H1 (cell line): ENCODE data around the gene PPP1R11. TPM values are rescaled to one million over a fixed set of nuclear protein-coding genes. Genes with fewer than 3 reads are reported as not detected.

Experiments used
- CTCF ChIA-PET: fragments of 300-600 bp; sonication (Branson Sonifier 250); formaldehyde crosslinking; loops from one replicate; lab custom pipeline; 2021; ENCODE audit not compliant: partially characterized antibody; lab: Charles Lee
- POLR2A ChIA-PET: fragments of 300-600 bp; sonication (Branson Sonifier 250); formaldehyde crosslinking; loops from one replicate; lab custom pipeline; 2021; ENCODE audit warnings: inconsistent platforms; ENCODE audit not compliant: partially characterized antibody; lab: Charles Lee
- DNase-seq, 2 experiments: peaks; one replicate each; pipeline versions ENCODE4 v3.0.0 to v3.0.0-alpha.2; 2010 to 2022; ENCODE audit warnings: low spot score in 2 of 2, low read depth in 1 of 2, mixed read lengths in 1 of 2
- FAIRE-seq: peaks from 2 replicates; lab custom pipeline; 2011; peaks lifted over from hg19 to GRCh38; lab: Jason Lieb, UNC
- H2AFZ ChIP-seq: 2 replicates; pipeline ENCODE4 v1.8.1; 2012; ENCODE audit warnings: low read length, inconsistent platforms
- H2AK5ac ChIP-seq: 2 replicates; pipeline ENCODE4 v1.6.1; 2013; ENCODE audit warnings: low read depth, low read length
- H2BK120ac ChIP-seq: replicated peaks from 2 replicates; pipeline ENCODE3; 2013; ENCODE audit warnings: low read depth, low read length, inconsistent platforms
- H2BK12ac ChIP-seq: 2 replicates; pipeline ENCODE4 v1.6.1; 2013; ENCODE audit warnings: low read depth, low read length
- H2BK15ac ChIP-seq: 2 replicates; pipeline ENCODE4 v1.6.1; 2013; ENCODE audit warnings: low read length
- H2BK20ac ChIP-seq: 2 replicates; pipeline ENCODE4 v1.6.1; 2013; ENCODE audit warnings: low read length
- H2BK5ac ChIP-seq: 2 replicates; pipeline ENCODE4 v1.6.1; 2013; ENCODE audit warnings: low read depth, low read length
- H3K14ac ChIP-seq: 2 replicates; pipeline ENCODE4 v1.6.1; 2013; ENCODE audit warnings: inconsistent platforms; ENCODE audit not compliant: insufficient read length
- H3K18ac ChIP-seq: 2 replicates; pipeline ENCODE4 v1.6.1; 2013; ENCODE audit warnings: low read length; ENCODE audit errors: extremely low read depth
- H3K23ac ChIP-seq: 2 replicates; pipeline ENCODE4 v1.6.1; 2013; ENCODE audit warnings: inconsistent platforms; ENCODE audit not compliant: insufficient read length
- H3K23me2 ChIP-seq: 2 replicates; pipeline ENCODE4 v1.6.1; 2013; ENCODE audit warnings: low read depth, low read length
- H3K27ac ChIP-seq: 2 replicates; pipeline ENCODE4 v1.6.1; 2011; ENCODE audit warnings: low read depth, low read length, inconsistent platforms
- H3K27me3 ChIP-seq, 4 experiments: replicated peaks in 1 of 4; 1 replicate in 1 of 4; 2 replicates in 3 of 4; pipeline versions ENCODE4 v1.6.1 to v1.8.1; 2011 to 2013; ENCODE audit warnings: low read length in 3 of 4, mild to moderate bottlenecking in 3 of 4, inconsistent platforms in 2 of 4, mixed read lengths in 2 of 4, moderate library complexity in 1 of 4; ENCODE audit not compliant: control insufficient read depth in 3 of 4, insufficient read depth in 3 of 4; ENCODE audit errors: extremely low read depth in 1 of 4
- H3K36me3 ChIP-seq, 4 experiments: 2 replicates each; pipeline versions ENCODE4 v1.6.1 to v1.8.1; 2011 to 2013; ENCODE audit warnings: mild to moderate bottlenecking in 4 of 4, low read length in 3 of 4, moderate library complexity in 2 of 4, control low read depth in 1 of 4, inconsistent platforms in 1 of 4; ENCODE audit not compliant: insufficient read depth in 4 of 4, control insufficient read depth in 2 of 4
- H3K4ac ChIP-seq: replicated peaks from 2 replicates; pipeline ENCODE3; 2013; ENCODE audit warnings: low read length, low read depth, mixed read lengths, inconsistent platforms; ENCODE audit not compliant: insufficient read length
- H3K4me1 ChIP-seq, 4 experiments: replicated peaks in 1 of 4; 1 replicate in 1 of 4; 2 replicates in 3 of 4; pipeline versions ENCODE4 v1.6.1 to v1.8.1; 2011 to 2013; ENCODE audit warnings: low read length in 3 of 4, inconsistent platforms in 2 of 4, mixed read lengths in 1 of 4; ENCODE audit not compliant: insufficient read depth in 4 of 4, control insufficient read depth in 3 of 4
- H3K4me2 ChIP-seq, 2 experiments: 2 replicates each; pipeline versions ENCODE4 v1.6.1 to v1.8.1; 2011 to 2013; ENCODE audit warnings: low read depth in 2 of 2, low read length in 2 of 2, control low read depth in 1 of 2, inconsistent platforms in 1 of 2, mild to moderate bottlenecking in 1 of 2; ENCODE audit not compliant: insufficient read depth in 1 of 2
- H3K4me3 ChIP-seq, 4 experiments: fragments of 200-600, 300-600 bp in 1 of 4; sonication (generic), shearing (Covaris generic), sonication (Bioruptor Twin) in 1 of 4; 2 replicates each; pipeline versions ENCODE4 v1.5.1 to v1.8.1; 2011 to 2016; ENCODE audit warnings: low read length in 4 of 4, low read depth in 3 of 4, control low read depth in 2 of 4, inconsistent platforms in 2 of 4, mild to moderate bottlenecking in 2 of 4, mixed read lengths in 1 of 4, moderate library complexity in 1 of 4; ENCODE audit not compliant: insufficient read depth in 2 of 4; ENCODE audit errors: extremely low read depth in 1 of 4
- H3K56ac ChIP-seq: replicated peaks from 2 replicates; pipeline ENCODE3; 2013; ENCODE audit warnings: low read depth, mild to moderate bottlenecking, mixed read lengths, low read length, inconsistent platforms; ENCODE audit not compliant: insufficient read length
- H3K79me1 ChIP-seq: 2 replicates; pipeline ENCODE4 v1.6.1; 2013; ENCODE audit warnings: low read depth, low read length, control low read depth
- H3K79me2 ChIP-seq, 2 experiments: 2 replicates each; pipeline versions ENCODE4 v1.6.1 to v1.8.1; 2012 to 2013; ENCODE audit warnings: low read length in 2 of 2, mild to moderate bottlenecking in 2 of 2, inconsistent platforms in 1 of 2; ENCODE audit not compliant: insufficient read depth in 2 of 2, control insufficient read depth in 1 of 2
- H3K9ac ChIP-seq, 4 experiments: replicated peaks in 1 of 4; 1 replicate in 1 of 4; 2 replicates in 3 of 4; pipeline versions ENCODE4 v1.6.1 to v1.8.1; 2011 to 2013; ENCODE audit warnings: low read depth in 3 of 4, low read length in 3 of 4, control low read depth in 2 of 4, mild to moderate bottlenecking in 2 of 4, moderate library complexity in 2 of 4, inconsistent platforms in 1 of 4; ENCODE audit errors: extremely low read depth in 1 of 4
- H3K9me3 ChIP-seq, 2 experiments: 2 replicates each; pipeline versions ENCODE4 v1.6.1 to v1.8.1; 2012 to 2013; ENCODE audit warnings: mild to moderate bottlenecking in 2 of 2, moderate library complexity in 2 of 2, control low read depth in 1 of 2, inconsistent platforms in 1 of 2, low read depth in 1 of 2, low read length in 1 of 2, mixed read lengths in 1 of 2; ENCODE audit not compliant: insufficient read depth in 2 of 2
- H4K20me1 ChIP-seq, 2 experiments: replicated peaks in 1 of 2; 2 replicates each; pipeline versions ENCODE3 to v1.8.1; 2011 to 2013; ENCODE audit warnings: inconsistent platforms in 2 of 2, low read length in 2 of 2, mild to moderate bottlenecking in 1 of 2; ENCODE audit not compliant: insufficient read depth in 2 of 2, control insufficient read depth in 1 of 2
- H4K5ac ChIP-seq: 2 replicates; pipeline ENCODE4 v1.6.1; 2013; ENCODE audit warnings: low read length, low read depth, mixed read lengths, inconsistent platforms; ENCODE audit not compliant: insufficient read length
- H4K8ac ChIP-seq: 2 replicates; pipeline ENCODE4 v1.8.0; 2013; ENCODE audit warnings: mild to moderate bottlenecking, moderate library complexity, low read length, inconsistent platforms; ENCODE audit not compliant: insufficient read depth; ENCODE audit errors: extremely low read depth
- H4K91ac ChIP-seq: replicated peaks from 2 replicates; pipeline ENCODE3; 2013; ENCODE audit warnings: low read length, mixed read lengths, inconsistent platforms; ENCODE audit not compliant: insufficient read length
- CEBPB ChIP-seq: IDR thresholded peaks from 2 replicates; pipeline ENCODE4 v1.6.1; 2012; ENCODE audit warnings: low read depth, low read length
- E2F6 ChIP-seq: IDR thresholded peaks from 2 replicates; pipeline ENCODE4 v1.6.1; 2012; ENCODE audit warnings: inconsistent platforms
- EGR1 ChIP-seq: IDR thresholded peaks from 2 replicates; pipeline ENCODE4 v1.6.1; 2011; ENCODE audit warnings: low read depth, low read length, borderline replicate concordance
- JUN ChIP-seq: IDR thresholded peaks from 2 replicates; pipeline ENCODE4 v1.6.1; 2011; ENCODE audit warnings: low read depth, mild to moderate bottlenecking, improper control_type of control experiment, low read length
- KDM4A ChIP-seq: IDR thresholded peaks from one replicate; pipeline ENCODE4 v1.7.1; 2012; ENCODE audit warnings: low read depth, mild to moderate bottlenecking, moderate library complexity, low read length, inconsistent platforms; ENCODE audit not compliant: severe bottlenecking
- NRF1 ChIP-seq: IDR thresholded peaks from 2 replicates; pipeline ENCODE4 v1.6.1; 2011; ENCODE audit warnings: mild to moderate bottlenecking, low read depth, low read length, improper control_type of control experiment
- RAD21 ChIP-seq, 2 experiments: IDR thresholded peaks in 1 of 2; conservative IDR thresholded peaks in 1 of 2; 2 replicates each; pipeline ENCODE4 v1.6.1; 2011; ENCODE audit warnings: low read depth in 2 of 2, low read length in 2 of 2, improper control_type of control experiment in 1 of 2, inconsistent platforms in 1 of 2, mild to moderate bottlenecking in 1 of 2, moderate library complexity in 1 of 2
- RFX5 ChIP-seq: IDR thresholded peaks from 2 replicates; pipeline ENCODE4 v1.6.1; 2011; ENCODE audit warnings: low read depth, low read length, improper control_type of control experiment, borderline replicate concordance
- SAP30 ChIP-seq: fragments of 300-600 bp; sonication (generic); IDR thresholded peaks from 2 replicates; pipeline ENCODE4 v1.7.1; 2012; ENCODE audit warnings: low read length, moderate library complexity, mild to moderate bottlenecking, inconsistent platforms; ENCODE audit not compliant: insufficient read depth, insufficient replicate concordance
- SIRT6 ChIP-seq: IDR thresholded peaks from one replicate; pipeline ENCODE4 v1.7.1; 2012; ENCODE audit warnings: low read length, inconsistent platforms
- SP4 ChIP-seq: IDR thresholded peaks from 2 replicates; pipeline ENCODE4 v1.6.1; 2012; ENCODE audit warnings: low read length, inconsistent platforms
- SRF ChIP-seq: IDR thresholded peaks from 2 replicates; pipeline ENCODE4 v1.6.1; 2011; ENCODE audit warnings: mild to moderate bottlenecking, low read depth, low read length, moderate library complexity
- SUZ12 ChIP-seq: fragments of 200-600 bp; sonication (generic); IDR thresholded peaks from 2 replicates; pipeline ENCODE4 v1.6.1; 2012; ENCODE audit warnings: mild to moderate bottlenecking, inconsistent platforms, low read length, moderate library complexity, mixed read lengths
- TAF1 ChIP-seq: IDR thresholded peaks from 2 replicates; pipeline ENCODE4 v1.6.1; 2011; ENCODE audit warnings: mild to moderate bottlenecking, low read depth, low read length
- WGBS, 2 experiments: shearing (Covaris generic) in 1 of 2; methylation state at CpG; one replicate each; pipeline versions ENCODE4 v1.1.6 to v1.1.7; 2013 to 2015; ENCODE audit warnings: low lambda C conversion rate in 2 of 2, mixed read lengths in 2 of 2, inconsistent platforms in 1 of 2, low coverage in 1 of 2, missing lambda C conversion rate in 1 of 2; ENCODE audit not compliant: insufficient replicate concordance in 2 of 2, insufficient coverage in 1 of 2, insufficient read length in 1 of 2; ENCODE audit errors: extremely low coverage in 1 of 2, missing lambda C conversion rate in 1 of 2; 5-methylcytosine and 5-hydroxymethylcytosine counted together
- polyA plus RNA-seq, 7 experiments: library from polyadenylated mRNA; depleted of rRNA in 3 of 7; stranded (reverse) in 5 of 7; unstranded in 2 of 7; fragments of >200 nt in 5 of 7; fragments of 200-250 nt in 2 of 7; gene quantifications; 1 replicate in 5 of 7; 2 replicates in 1 of 7; 4 replicates in 1 of 7; pipeline versions ENCODE4 v1.2.1 to v1.2.3, GENCODE V29; 2011 to 2013; ENCODE audit warnings: missing spikeins in 2 of 7, mixed read lengths in 2 of 7
- total RNA-seq: library from RNA; stranded (reverse); fragmentation: NEBNext Ultra II Directional; extraction: Animal tissue kit (Norgen Biotek cat#: 25700); gene quantifications from 2 replicates; pipeline ENCODE4 v1.2.1, GENCODE V29; 2021

The PPP1R11 gene
- total and polyA plus RNA-seq, 2 of the 8 experiments (the other 6 are each of a cell fraction or from before 2014, with no cell fraction given): 26.1 to 32.8 TPM

DNA sequence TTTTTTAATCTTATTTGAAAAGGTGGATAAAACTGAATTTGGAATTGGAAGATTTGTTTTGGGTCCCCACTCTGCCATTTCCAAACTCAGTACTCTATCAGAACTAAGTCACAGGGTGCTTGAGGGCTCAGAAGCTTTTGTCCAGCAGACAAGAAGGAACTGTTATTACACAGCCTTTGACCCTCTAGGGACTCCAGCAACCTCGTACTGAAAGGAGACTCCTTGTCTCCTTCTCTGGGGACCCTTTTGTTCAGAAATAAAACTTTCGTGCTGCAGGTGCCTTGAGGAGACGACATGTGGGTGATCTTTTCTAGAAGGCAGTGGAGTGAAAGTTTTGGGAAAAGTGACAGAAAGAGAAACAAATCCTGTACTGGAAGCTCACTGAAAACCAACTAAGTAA, 13.3 kb upstream of the PPP1R11 start:
- Histone ChIP-seq H3K4me2 (no peak overlapping the region), H3K27ac (no peak overlapping the region), H2AFZ (no peak overlapping the region), H3K36me3 (peaks cover 0 to 4% (median under 1%) of the 10 kb centered on the region in 4 experiments; a peak in 3 of 8 replicates), H4K91ac (no peak overlapping the region), H3K9ac (no peak overlapping the region), H4K8ac (no peak overlapping the region), H3K79me1 (no peaks in the 10 kb centered on the region), H2AK5ac (no peak overlapping the region), H2BK5ac (no peak overlapping the region), H2BK12ac (no peak overlapping the region), H4K20me1 (no peaks in the 10 kb centered on the region), H4K5ac (no peak overlapping the region), H3K14ac (no peak overlapping the region), H3K4me3 (no peak overlapping the region), H2BK15ac (no peak overlapping the region), H3K56ac (no peak overlapping the region), H3K9me3 (no peaks in the 10 kb centered on the region), H2BK120ac (no peak overlapping the region), H3K23me2 (peaks cover 2% of the 10 kb centered on the region; the same call in 1 of the 2 replicates), H3K18ac (no peak overlapping the region), H3K4me1 (no peaks in the 10 kb centered on the region), H3K27me3 (no peaks in the 10 kb centered on the region), H3K4ac (no peak overlapping the region), H2BK20ac (no peak overlapping the region), H3K79me2 (no peaks in the 10 kb centered on the region), H3K23ac (no peak overlapping the region)
- ChIA-PET CTCF (interaction anchor here (2.0 kb wide), 1 partner anchor 16 kb away, joined by 7 read pairs; no protein-coding TSS in a partner anchor), POLR2A (no interaction called here)
- 91% methylated on average over 3 of the region's 3 CpGs; no CpG with 5 or more reads in 1 of the 2 experiments for WGBS, 2 experiments
- no peak for TF ChIP-seq EGR1
- TF ChIP-seq JUN: no peak
- TF ChIP-seq SIRT6: no peak
- no peak for TF ChIP-seq KDM4A
- no peak for TF ChIP-seq RFX5
- no peak for TF ChIP-seq NRF1
- no peak for TF ChIP-seq TAF1
- no peak for TF ChIP-seq SAP30
- no peak for TF ChIP-seq SRF
- TF ChIP-seq RAD21 (IDR thresholded peaks at IDR 0.05 in 1 of 2, conservative IDR thresholded peaks at IDR 0.05 in 1 of 2; ENCODE audit: low read depth in 2 of 2, low read length in 2 of 2): no peak
- no peak for TF ChIP-seq CEBPB
- no peak for TF ChIP-seq SUZ12
- no peak for TF ChIP-seq SP4
- no peak for TF ChIP-seq E2F6
- FAIRE-seq (no peak), DNase-seq (no peak)
